ENCODE data around the gene TOR4A.

DNA sequence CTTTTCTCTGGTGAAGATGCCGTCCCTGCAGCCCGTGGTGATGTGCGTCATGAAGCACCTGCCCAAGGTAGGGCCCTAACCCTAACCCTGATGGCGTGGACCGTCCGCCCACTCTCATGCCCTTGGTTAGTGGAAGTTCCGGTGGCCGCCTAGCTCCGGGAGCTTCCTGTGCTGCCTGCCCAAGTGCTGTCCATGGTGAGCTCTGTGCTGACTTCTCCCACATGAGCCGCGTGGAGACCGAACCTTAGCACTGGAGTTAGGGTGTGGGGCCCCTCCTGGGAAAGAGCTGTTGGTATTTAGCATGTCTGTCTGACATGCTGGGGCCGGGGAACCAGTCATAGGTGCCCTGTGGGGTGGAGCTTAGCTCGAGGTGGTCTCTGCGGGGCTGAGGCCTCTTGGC, 21.2 kb upstream of the TOR4A start:
- TF ChIP-seq CTCF (IDR thresholded peaks at IDR 0.05; ENCODE audit: low read depth, low read length) (no peak), POLR2A (IDR thresholded peaks at IDR 0.05; ENCODE audit: extremely low read depth, insufficient read length) (no peak)
